Measurements from ENCODE around the gene LRCH1. TPM values are rescaled to one million over a fixed set of nuclear protein-coding genes. Genes with fewer than 3 reads are reported as not detected.

Gene LRCH1
- total and polyA plus RNA-seq, 2 of the 4 experiments (the other 2 are of a cell fraction): 7.0 to 8.8 TPM

- in situ Hi-C loops (cut with MboI; ENCODE audit: low sequenced_read_pairs): no loop called here
- dilution Hi-C loops (cut with HindIII; ENCODE audit: low sequenced_read_pairs, unreplicated experiment): no loop called here
- H3K4ac ChIP-seq (ENCODE audit: low read depth, low read length): no peak overlapping the region
- no peak overlapping the region for H2AK9ac ChIP-seq (replicated peaks; ENCODE audit: low read depth, low read length, poor library complexity)
- no peak overlapping the region for H3K27ac ChIP-seq (ENCODE audit: insufficient read depth, low read length)
- H2BK15ac ChIP-seq (ENCODE audit: low read depth, low read length): no peak overlapping the region
- H2BK20ac ChIP-seq (ENCODE audit: low read depth, low read length): no peak overlapping the region
- H4K5ac ChIP-seq (ENCODE audit: low read depth, low read length): no peak overlapping the region
- H4K91ac ChIP-seq (ENCODE audit: insufficient read depth, low read depth, low read length): no peak overlapping the region
- intact Hi-C loops (cut with micrococcal nuclease): no loop called here
- no peak overlapping the region for H3K18ac ChIP-seq (ENCODE audit: low read depth, low read length)
- ChIA-PET POLR2A (ENCODE audit: unreplicated experiment) (no interaction called here), CTCF (interaction anchor here (0.6 kb wide), 2 partner anchors 7 to 687 kb away, joined by 3 read pairs; no protein-coding TSS in a partner anchor)
- H2AFZ ChIP-seq (replicated peaks; ENCODE audit: low read length, poor library complexity): no peak overlapping the region
- no peak overlapping the region for H4K8ac ChIP-seq (ENCODE audit: low read depth in 2 of 2, low read length in 2 of 2)
- no peaks in the 10 kb centered on the region for H3K9me3 ChIP-seq (ENCODE audit: control insufficient read depth, insufficient read depth, low read length)
- TF ChIP-seq SMC3 (IDR thresholded peaks at IDR 0.05; ENCODE audit: low read depth, low read length): no peak
- TF ChIP-seq MAFK (IDR thresholded peaks at IDR 0.05; ENCODE audit: low read depth, low read length): no peak
- TF ChIP-seq NFE2L2 (IDR thresholded peaks at IDR 0.05; ENCODE audit: low read depth, low read length): no peak
- TF ChIP-seq FOS (IDR thresholded peaks at IDR 0.05; ENCODE audit: low read depth, low read length): no peak
- no peak for TF ChIP-seq CHD1 (IDR thresholded peaks at IDR 0.05; ENCODE audit: low read depth, low read length)
- TF ChIP-seq, protein P1, sequence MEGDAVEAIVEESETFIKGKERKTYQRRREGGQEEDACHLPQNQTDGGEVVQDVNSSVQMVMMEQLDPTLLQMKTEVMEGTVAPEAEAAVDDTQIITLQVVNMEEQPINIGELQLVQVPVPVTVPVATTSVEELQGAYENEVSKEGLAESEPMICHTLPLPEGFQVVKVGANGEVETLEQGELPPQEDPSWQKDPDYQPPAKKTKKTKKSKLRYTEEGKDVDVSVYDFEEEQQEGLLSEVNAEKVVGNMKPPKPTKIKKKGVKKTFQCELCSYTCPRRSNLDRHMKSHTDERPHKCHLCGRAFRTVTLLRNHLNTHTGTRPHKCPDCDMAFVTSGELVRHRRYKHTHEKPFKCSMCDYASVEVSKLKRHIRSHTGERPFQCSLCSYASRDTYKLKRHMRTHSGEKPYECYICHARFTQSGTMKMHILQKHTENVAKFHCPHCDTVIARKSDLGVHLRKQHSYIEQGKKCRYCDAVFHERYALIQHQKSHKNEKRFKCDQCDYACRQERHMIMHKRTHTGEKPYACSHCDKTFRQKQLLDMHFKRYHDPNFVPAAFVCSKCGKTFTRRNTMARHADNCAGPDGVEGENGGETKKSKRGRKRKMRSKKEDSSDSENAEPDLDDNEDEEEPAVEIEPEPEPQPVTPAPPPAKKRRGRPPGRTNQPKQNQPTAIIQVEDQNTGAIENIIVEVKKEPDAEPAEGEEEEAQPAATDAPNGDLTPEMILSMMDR (conservative IDR thresholded peaks at IDR 0.05; ENCODE audit: low read depth, low read length): no peak
- TF ChIP-seq RAD21 (IDR thresholded peaks at IDR 0.05; ENCODE audit: low read length): no peak
- TF ChIP-seq BHLHE40 (IDR thresholded peaks at IDR 0.05; ENCODE audit: low read depth, low read length): no peak
- no peak for TF ChIP-seq POLR2A (IDR thresholded peaks at IDR 0.05; ENCODE audit: low read depth, low read length)
- no peak for TF ChIP-seq ELK1 (IDR thresholded peaks at IDR 0.05; ENCODE audit: borderline replicate concordance, low read depth, low read length)
- no peak for TF ChIP-seq CEBPB (IDR thresholded peaks at IDR 0.05; ENCODE audit: low read depth, low read length)
- TF ChIP-seq RCOR1 (IDR thresholded peaks at IDR 0.05; ENCODE audit: insufficient replicate concordance, low read length): no peak
- TF ChIP-seq MAZ (IDR thresholded peaks at IDR 0.05; ENCODE audit: borderline replicate concordance, low read depth, low read length): no peak
- TF ChIP-seq RFX5 (IDR thresholded peaks at IDR 0.05; ENCODE audit: low read depth, low read length): no peak
- TF ChIP-seq, protein P2, sequence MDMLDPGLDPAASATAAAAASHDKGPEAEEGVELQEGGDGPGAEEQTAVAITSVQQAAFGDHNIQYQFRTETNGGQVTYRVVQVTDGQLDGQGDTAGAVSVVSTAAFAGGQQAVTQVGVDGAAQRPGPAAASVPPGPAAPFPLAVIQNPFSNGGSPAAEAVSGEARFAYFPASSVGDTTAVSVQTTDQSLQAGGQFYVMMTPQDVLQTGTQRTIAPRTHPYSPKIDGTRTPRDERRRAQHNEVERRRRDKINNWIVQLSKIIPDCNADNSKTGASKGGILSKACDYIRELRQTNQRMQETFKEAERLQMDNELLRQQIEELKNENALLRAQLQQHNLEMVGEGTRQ (IDR thresholded peaks at IDR 0.05; ENCODE audit: low read depth, low read length): no peak
- no peak for TF ChIP-seq MXI1 (IDR thresholded peaks at IDR 0.05; ENCODE audit: borderline replicate concordance, low read depth, low read length)
- H3K9ac ChIP-seq (ENCODE audit: low read depth, low read length): no peak overlapping the region
- WGBS, 2 experiments (ENCODE audit: extremely low coverage in 2 of 2, insufficient read length in 1 of 2): no CpG with 5 or more reads among the region's 4 CpGs
- no peak overlapping the region for H3K23ac ChIP-seq (ENCODE audit: low read depth, low read length)
- DNase-seq (no peak), ATAC-seq (ENCODE audit: low read depth) (no peak)
- H2AK5ac ChIP-seq (ENCODE audit: low read depth, low read length): no peak overlapping the region
- H3K4me3 ChIP-seq (ENCODE audit: insufficient read depth, low read depth, low read length): no peak overlapping the region
- H3K9me1 ChIP-seq (ENCODE audit: insufficient read depth, low read length): peaks cover 7% of the 10 kb centered on the region; the same call in 1 of the 2 replicates
- H3K56ac ChIP-seq (ENCODE audit: extremely low read depth, insufficient read depth, low read length): no peak overlapping the region
- H2BK120ac ChIP-seq (ENCODE audit: low read depth, low read length): no peak overlapping the region
- H3K4me1 ChIP-seq (ENCODE audit: control insufficient read depth, insufficient read depth, low read length): peaks cover 2% of the 10 kb centered on the region
- peaks cover 0 to 3% of the 10 kb centered on the region in 2 experiments; a peak in 1 of 4 replicates for H3K79me1 ChIP-seq (ENCODE audit: low read depth in 1 of 2, low read length in 2 of 2)
- no peaks in the 10 kb centered on the region for H4K20me1 ChIP-seq (ENCODE audit: insufficient read depth, low read length)
- no peak overlapping the region for H2BK5ac ChIP-seq (ENCODE audit: low read depth, low read length, poor library complexity, severe bottlenecking)
- no peaks in the 10 kb centered on the region for H3K27me3 ChIP-seq (ENCODE audit: control insufficient read depth, insufficient read depth, low read length)
- H3K4me2 ChIP-seq (ENCODE audit: low read depth, low read length): no peak overlapping the region
- peaks cover 16% of the 10 kb centered on the region for H3K36me3 ChIP-seq (ENCODE audit: control insufficient read depth, insufficient read depth, low read length)
- no peak overlapping the region for H3K14ac ChIP-seq (replicated peaks; ENCODE audit: low read depth, low read length)
- BruUV-seq (replicated peaks): no TSS peak
These were observed 186.6 kb downstream of the LRCH1 start for GRCh38 chr13:46739447-46740098.
